AG04449 (cell line): Measurements from ENCODE around the gene VPS13D.

Experiments used
- CTCF ChIA-PET: fragments of 350-600 bp; formaldehyde crosslinking; extraction: SDS; loops from one replicate; lab custom pipeline; 2021; ENCODE audit warnings: antibody characterized with exemption; lab: Yijun Ruan, JAX
- POLR2A ChIA-PET: fragments of 400-600, 350-600 bp; formaldehyde crosslinking; extraction: SDS; loops from one replicate; lab custom pipeline; 2020; ENCODE audit warnings: antibody characterized with exemption, inconsistent platforms; lab: Yijun Ruan, JAX
- DNase-seq: peaks from one replicate; pipeline ENCODE4 v3.0.0-alpha.2; 2010; ENCODE audit warnings: low read depth, low spot score
- H3K4me3 ChIP-seq: 2 replicates; pipeline ENCODE4 v1.5.1; 2011; ENCODE audit warnings: low read depth, mild to moderate bottlenecking, control low read depth, low read length
- TF ChIP-seq, protein P1 (sequence below): IDR thresholded peaks from one replicate; pipeline ENCODE4 v1.5.1; 2011; ENCODE audit warnings: mild to moderate bottlenecking, moderate library complexity, low read length, control low read depth, inconsistent platforms; ENCODE audit not compliant: insufficient read depth; ENCODE audit errors: missing control alignments

Gene VPS13D

GRCh38 chr1:12501661-12502060 is 271.8 kb downstream of the VPS13D start:
- POLR2A ChIA-PET, result interaction anchor here (0.5 to 1.0 kb wide), 2 partner anchors 9 to 122 kb away, joined by 3 to 4 read pairs; no protein-coding TSS in a partner anchor
- TF ChIP-seq, protein P1, sequence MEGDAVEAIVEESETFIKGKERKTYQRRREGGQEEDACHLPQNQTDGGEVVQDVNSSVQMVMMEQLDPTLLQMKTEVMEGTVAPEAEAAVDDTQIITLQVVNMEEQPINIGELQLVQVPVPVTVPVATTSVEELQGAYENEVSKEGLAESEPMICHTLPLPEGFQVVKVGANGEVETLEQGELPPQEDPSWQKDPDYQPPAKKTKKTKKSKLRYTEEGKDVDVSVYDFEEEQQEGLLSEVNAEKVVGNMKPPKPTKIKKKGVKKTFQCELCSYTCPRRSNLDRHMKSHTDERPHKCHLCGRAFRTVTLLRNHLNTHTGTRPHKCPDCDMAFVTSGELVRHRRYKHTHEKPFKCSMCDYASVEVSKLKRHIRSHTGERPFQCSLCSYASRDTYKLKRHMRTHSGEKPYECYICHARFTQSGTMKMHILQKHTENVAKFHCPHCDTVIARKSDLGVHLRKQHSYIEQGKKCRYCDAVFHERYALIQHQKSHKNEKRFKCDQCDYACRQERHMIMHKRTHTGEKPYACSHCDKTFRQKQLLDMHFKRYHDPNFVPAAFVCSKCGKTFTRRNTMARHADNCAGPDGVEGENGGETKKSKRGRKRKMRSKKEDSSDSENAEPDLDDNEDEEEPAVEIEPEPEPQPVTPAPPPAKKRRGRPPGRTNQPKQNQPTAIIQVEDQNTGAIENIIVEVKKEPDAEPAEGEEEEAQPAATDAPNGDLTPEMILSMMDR, result no peak
- CTCF ChIA-PET, result interaction anchor here (1.0 to 1.6 kb wide), 5 partner anchors 94 to 187 kb away, joined by 3 to 5 read pairs (median 3); partner anchors contain the start of gene DHRS3
- no peak overlapping the region for H3K4me3 ChIP-seq
- DNase-seq, result no peak

- CTCF ChIA-PET, result interaction anchor here (1.0 to 1.6 kb wide), 4 partner anchors 94 to 188 kb away, joined by 3 to 5 read pairs (median 3); partner anchors contain the start of gene DHRS3
- DNase-seq, result no peak
- H3K4me3 ChIP-seq, result no peak overlapping the region
- POLR2A ChIA-PET, result interaction anchor here (0.6 to 1.0 kb wide), 2 partner anchors 9 to 21 kb away, joined by 3 to 4 read pairs; no protein-coding TSS in a partner anchor
- TF ChIP-seq, protein P1, result no peak
Observed at GRCh38 chr1:12502336-12503109, 272.7 kb downstream of the VPS13D start.

DNA sequence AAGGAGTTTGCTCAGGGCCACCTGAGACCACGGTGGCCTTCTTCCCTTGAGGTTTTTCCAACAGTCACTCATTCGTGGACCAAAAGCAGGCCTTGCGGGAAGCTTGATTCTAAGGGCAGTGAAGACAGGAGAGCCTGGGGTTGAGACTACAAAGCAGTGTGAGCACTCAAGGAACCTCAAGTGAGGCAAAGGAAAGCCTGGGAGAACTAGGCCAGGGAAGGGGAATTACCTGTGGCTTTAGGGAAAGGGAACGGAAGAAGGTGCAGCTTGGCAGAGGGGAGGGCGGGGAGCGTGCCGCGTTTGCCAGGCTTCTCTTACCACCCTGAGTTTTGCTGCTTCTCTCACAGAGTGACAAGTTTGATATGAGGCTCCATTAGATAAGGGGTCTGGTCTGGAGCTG is 273.9 kb downstream of the VPS13D start:
- POLR2A ChIA-PET, result no interaction called here
- no peak for DNase-seq
- TF ChIP-seq, protein P1, result no peak
- CTCF ChIA-PET, result no interaction called here
- H3K4me3 ChIP-seq, result no peak overlapping the region

DNA sequence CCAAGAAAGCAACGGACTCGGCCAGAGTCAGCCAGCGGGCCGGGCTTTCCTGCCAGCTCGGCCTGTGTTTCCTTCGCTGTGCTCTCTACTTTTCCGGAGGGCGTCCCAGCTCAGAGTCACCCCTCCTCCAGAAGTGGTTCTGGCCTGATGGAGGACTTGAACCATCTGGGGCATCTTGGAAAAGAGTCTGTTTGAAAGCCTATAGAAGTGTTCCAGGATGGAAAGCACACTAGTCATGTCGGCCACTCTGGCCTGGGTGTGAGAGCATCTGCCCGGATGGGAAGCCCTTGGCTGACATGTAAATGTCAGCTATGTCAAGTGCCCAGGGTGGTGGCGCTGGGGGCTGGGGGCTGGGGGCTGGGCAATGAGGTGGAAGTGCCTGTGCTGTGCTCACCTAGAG is 274.8 kb downstream of the VPS13D start:
- no peak overlapping the region for H3K4me3 ChIP-seq
- CTCF ChIA-PET, result no interaction called here
- no peak for DNase-seq
- POLR2A ChIA-PET, result no interaction called here
- TF ChIP-seq, protein P1, result no peak

- CTCF ChIA-PET, result no interaction called here
- POLR2A ChIA-PET, result no interaction called here
- no peak overlapping the region for H3K4me3 ChIP-seq
- TF ChIP-seq, protein P1, result no peak
- DNase-seq, result no peak
Observed at GRCh38 chr1:12505231-12505630, 275.4 kb downstream of the VPS13D start.

GRCh38 chr1:12505639-12506280 is 275.9 kb downstream of the VPS13D start:
- no peak for DNase-seq
- TF ChIP-seq, protein P1, result no peak
- ChIA-PET CTCF (interaction anchor here (0.8 kb wide), 1 partner anchor 12 kb away, joined by 3 read pairs; no protein-coding TSS in a partner anchor), POLR2A (no interaction called here)
- no peak overlapping the region for H3K4me3 ChIP-seq
